ENCODE measurements around the gene DDAH2. TPM values are rescaled to one million over a fixed set of nuclear protein-coding genes. Genes with fewer than 3 reads are reported as not detected.

The DDAH2 gene
- total RNA-seq, 3 donors from 2014 or later (not counting 1 experiment from before 2014, with no cell fraction given): 22.3 to 36.1 (median 24.6) TPM

GRCh38 chr6:31725502-31726350 is 3.4 kb downstream of the DDAH2 start:
- DNase-seq: no peak
- no peak for TF ChIP-seq CTCF (IDR thresholded peaks at IDR 0.05)
- Histone ChIP-seq H3K4me1 (ENCODE audit: control insufficient read depth, insufficient read depth, low read length) (peaks cover 60% of the 10 kb centered on the region), H3K4me3 (ENCODE audit: low read length) (no peak overlapping the region), H3K36me3 (ENCODE audit: control insufficient read depth, insufficient read depth, low read length) (peaks cover 16% of the 10 kb centered on the region), H3K27ac (ENCODE audit: low read length) (no peak overlapping the region), H3K9me3 (ENCODE audit: control insufficient read depth, insufficient read depth, low read length) (no peaks in the 10 kb centered on the region), H3K27me3 (ENCODE audit: control insufficient read depth, insufficient read depth, low read length) (no peaks in the 10 kb centered on the region)
- H3K4me1 Mint-ChIP-seq: peaks cover 55 to 66% of the 10 kb centered on the region in 2 donors
- WGBS (ENCODE audit: insufficient coverage): 84% methylated on average over 12 of the region's 12 CpGs
- peak overlapping the region; percentile 83 to 91 for H3K27ac Mint-ChIP-seq
- H3K36me3 Mint-ChIP-seq: peaks cover 16% of the 10 kb centered on the region
- no peak overlapping the region for H3K4me3 Mint-ChIP-seq
- intact Hi-C loops (cut with micrococcal nuclease): no loop called here
- H3K27me3 Mint-ChIP-seq (ENCODE audit: low read depth in 2 of 2): peaks cover 0 to 4% of the 10 kb centered on the region in 2 donors
- no peak for ATAC-seq
- no peaks in the 10 kb centered on the region for H3K9me3 Mint-ChIP-seq

GRCh38 chr6:31723980-31724691 is 5.0 kb downstream of the DDAH2 start:
- TF ChIP-seq CTCF (IDR thresholded peaks at IDR 0.05): no peak
- Mint-ChIP-seq H3K4me1 (peaks cover 46 to 50% of the 10 kb centered on the region in 2 donors), H3K27ac (peak overlapping the region in 1 of 2 donors; percentile 87), H3K27me3 (ENCODE audit: low read depth in 2 of 2) (peaks cover 0 to 4% of the 10 kb centered on the region in 2 donors), H3K9me3 (no peaks in the 10 kb centered on the region), H3K4me3 (peak overlapping the region; percentile 81), H3K36me3 (peaks cover 16% of the 10 kb centered on the region)
- Histone ChIP-seq H3K9me3 (ENCODE audit: control insufficient read depth, insufficient read depth, low read length) (no peaks in the 10 kb centered on the region), H3K4me3 (ENCODE audit: low read length) (no peak overlapping the region), H3K36me3 (ENCODE audit: control insufficient read depth, insufficient read depth, low read length) (peaks cover 10% of the 10 kb centered on the region), H3K4me1 (ENCODE audit: control insufficient read depth, insufficient read depth, low read length) (peaks cover 44% of the 10 kb centered on the region), H3K27ac (ENCODE audit: low read length) (no peak overlapping the region), H3K27me3 (ENCODE audit: control insufficient read depth, insufficient read depth, low read length) (no peaks in the 10 kb centered on the region)
- DNase-seq (no peak), ATAC-seq (no peak)
- intact Hi-C loops (cut with micrococcal nuclease): no loop called here
- 91% methylated on average over 25 of the region's 25 CpGs for WGBS (ENCODE audit: insufficient coverage)

DNA sequence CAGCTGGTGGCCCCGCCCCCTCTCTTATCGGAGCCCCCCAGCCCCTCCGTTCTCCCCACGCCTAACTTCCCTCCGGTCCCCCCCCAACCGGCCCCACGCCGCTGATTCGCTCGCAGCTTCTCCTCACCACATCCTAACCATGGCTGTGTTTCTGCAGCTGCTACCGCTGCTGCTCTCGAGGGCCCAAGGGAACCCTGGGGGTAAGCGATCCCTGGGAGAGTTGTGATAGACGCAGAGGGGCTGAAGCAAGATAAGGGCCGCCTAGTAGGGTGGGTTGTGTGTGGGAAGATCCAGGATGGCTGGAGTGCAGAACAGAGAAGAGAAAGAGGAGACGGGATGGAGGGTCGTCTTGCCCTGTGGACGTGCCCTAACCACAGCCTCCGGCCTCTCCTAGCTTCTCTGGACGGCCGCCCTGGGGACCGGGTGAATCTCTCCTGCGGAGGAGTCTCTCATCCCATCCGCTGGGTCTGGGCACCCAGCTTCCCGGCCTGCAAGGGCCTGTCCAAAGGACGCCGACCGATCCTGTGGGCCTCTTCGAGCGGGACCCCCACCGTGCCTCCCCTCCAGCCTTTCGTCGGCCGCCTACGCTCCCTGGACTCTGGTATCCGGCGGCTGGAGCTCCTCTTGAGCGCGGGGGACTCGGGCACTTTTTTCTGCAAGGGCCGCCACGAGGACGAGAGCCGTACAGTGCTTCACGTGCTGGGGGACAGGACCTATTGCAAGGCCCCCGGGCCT is 5.7 kb downstream of the DDAH2 start, which contains the start of gene MPIG6B:
Gene MPIG6B, plus strand, starts transcription at position 129 of the 735 bp plus-strand sequence. Its CDS starts 11 bp downstream, at position 140.
- Histone ChIP-seq H3K27ac (ENCODE audit: low read length) (peak within 1 kb of the TSS; percentile 22), H3K36me3 (ENCODE audit: control insufficient read depth, insufficient read depth, low read length) (peaks cover 10% of the 10 kb centered on the region), H3K27me3 (ENCODE audit: control insufficient read depth, insufficient read depth, low read length) (no peaks in the 10 kb centered on the region), H3K4me1 (ENCODE audit: control insufficient read depth, insufficient read depth, low read length) (peaks cover 37% of the 10 kb centered on the region), H3K9me3 (ENCODE audit: control insufficient read depth, insufficient read depth, low read length) (no peaks in the 10 kb centered on the region), H3K4me3 (ENCODE audit: low read length) (no peak within 1 kb of the TSS)
- intact Hi-C loops (cut with micrococcal nuclease): no loop called here
- Mint-ChIP-seq H3K4me1 (peaks cover 39 to 43% of the 10 kb centered on the region in 2 donors), H3K27me3 (ENCODE audit: low read depth in 2 of 2) (peaks cover 0 to 4% of the 10 kb centered on the region in 2 donors), H3K9me3 (no peaks in the 10 kb centered on the region), H3K27ac (peak within 1 kb of the TSS; percentile 9 to 87), H3K36me3 (peaks cover 16% of the 10 kb centered on the region), H3K4me3 (peak within 1 kb of the TSS; percentile 81)
- no peak for TF ChIP-seq CTCF (IDR thresholded peaks at IDR 0.05)
- DNase-seq: no peak
- WGBS (ENCODE audit: insufficient coverage): 49% methylated on average over 45 of the region's 46 CpGs
- ATAC-seq: peak in 2 of 3 donors; percentile 36 to 71

All from natural killer cell (primary cell).